ENCODE measurements around the gene PLA2G12B. TPM values are rescaled to one million over a fixed set of nuclear protein-coding genes. Genes with fewer than 3 reads are reported as not detected.

PLA2G12B gene
- polyA plus RNA-seq, 2 of the 4 experiments (the other 2 are of a cell fraction), result not detected

- H3K27ac ChIP-seq, result no peak overlapping the region
- 54% methylated on average over 6 of the region's 6 CpGs for WGBS (ENCODE audit: missing lambda C conversion rate)
- POLR2A ChIA-PET, result no interaction called here
- TF ChIP-seq GATA3 (IDR thresholded peaks at IDR 0.05; ENCODE audit: borderline replicate concordance) (no peak), ZFP36 (IDR thresholded peaks at IDR 0.05; ENCODE audit: borderline replicate concordance, partially characterized antibody) (no peak), ELK1 (IDR thresholded peaks at IDR 0.05; ENCODE audit: low read depth, low read length) (no peak), NPAS2 (CRISPR knock-in tag; IDR thresholded peaks at IDR 0.05; ENCODE audit: borderline replicate concordance) (no peak), ZSCAN20 (CRISPR knock-in tag; IDR thresholded peaks at IDR 0.05) (no peak), ESRRA (IDR thresholded peaks at IDR 0.05; ENCODE audit: borderline replicate concordance, low read length) (no peak)
- FAIRE-seq, result no peak
- H3K9me3 ChIP-seq, result no peaks in the 10 kb centered on the region
- no peak for ATAC-seq
- CTCF ChIA-PET, result no interaction called here
- H3K4me1 ChIP-seq, result no peaks in the 10 kb centered on the region
- H3K4me3 ChIP-seq, result no peak overlapping the region
- no peak for DNase-seq (ENCODE audit: low read depth in 1 of 2, low spot score in 1 of 2)
- H3K4me2 ChIP-seq, result no peak overlapping the region
Observed at GRCh38 chr10:72948762-72949161, 5.8 kb downstream of the PLA2G12B start.

- DNase-seq (ENCODE audit: low read depth in 1 of 2, low spot score in 1 of 2), result no peak
- FAIRE-seq, result no peak
- 29% methylated on average over 1 of the region's 1 CpG for WGBS (ENCODE audit: missing lambda C conversion rate)
- Histone ChIP-seq H3K4me1 (no peaks in the 10 kb centered on the region), H3K27ac (no peak overlapping the region), H3K9me3 (no peaks in the 10 kb centered on the region), H3K4me2 (no peak overlapping the region), H3K4me3 (no peak overlapping the region)
- ChIA-PET CTCF (no interaction called here), POLR2A (no interaction called here)
- TF ChIP-seq KDM1A (IDR thresholded peaks at IDR 0.05; ENCODE audit: low read depth) (no peak), CHD4 (IDR thresholded peaks at IDR 0.05; ENCODE audit: borderline replicate concordance) (no peak), CBX8 (IDR thresholded peaks at IDR 0.05) (no peak), CEBPB (IDR thresholded peaks at IDR 0.05) (no peak), EHF (CRISPR knock-in tag; IDR thresholded peaks at IDR 0.05) (no peak), FOXS1 (CRISPR knock-in tag; IDR thresholded peaks at IDR 0.05) (no peak), MAX (IDR thresholded peaks at IDR 0.05) (no peak), EHMT2 (IDR thresholded peaks at IDR 0.05; ENCODE audit: low read depth) (no peak), RAD21 (conservative IDR thresholded peaks at IDR 0.05 in 1 of 2, IDR thresholded peaks at IDR 0.05 in 1 of 2) (no peak), MAZ (IDR thresholded peaks at IDR 0.05; ENCODE audit: borderline replicate concordance, low read depth, low read length) (no peak), HES2 (IDR thresholded peaks at IDR 0.05) (no peak), NR3C1 (IDR thresholded peaks at IDR 0.05) (no peak), E2F6 (IDR thresholded peaks at IDR 0.05; ENCODE audit: borderline replicate concordance, low read depth) (no peak), POLR2AphosphoS2 (conservative IDR thresholded peaks at IDR 0.05; ENCODE audit: low read length) (no peak), USF2 (IDR thresholded peaks at IDR 0.05) (no peak), POLR2A (IDR thresholded peaks at IDR 0.05; ENCODE audit: low read length) (no peak), ZFP36 (IDR thresholded peaks at IDR 0.05; ENCODE audit: borderline replicate concordance, partially characterized antibody) (no peak), JUN (IDR thresholded peaks at IDR 0.05) (no peak), TP53 (CRISPR knock-in tag; IDR thresholded peaks at IDR 0.05) (no peak), NFE2L2 (conservative IDR thresholded peaks at IDR 0.05; ENCODE audit: low read length) (no peak)
- no peak for ATAC-seq
Observed at GRCh38 chr10:72946963-72947362, 7.6 kb downstream of the PLA2G12B start.

Measured in A549 (cell line).